GM18870 (cell line): ENCODE measurements around the gene UBE2D3.

Source experiments
- ATAC-seq: cut with Tn5 transposase; IDR thresholded peaks from one replicate; pipeline ENCODE4 v1.9.1; 2021; ENCODE audit warnings: moderate library complexity; ENCODE audit not compliant: unreplicated experiment

Gene UBE2D3

DNA sequence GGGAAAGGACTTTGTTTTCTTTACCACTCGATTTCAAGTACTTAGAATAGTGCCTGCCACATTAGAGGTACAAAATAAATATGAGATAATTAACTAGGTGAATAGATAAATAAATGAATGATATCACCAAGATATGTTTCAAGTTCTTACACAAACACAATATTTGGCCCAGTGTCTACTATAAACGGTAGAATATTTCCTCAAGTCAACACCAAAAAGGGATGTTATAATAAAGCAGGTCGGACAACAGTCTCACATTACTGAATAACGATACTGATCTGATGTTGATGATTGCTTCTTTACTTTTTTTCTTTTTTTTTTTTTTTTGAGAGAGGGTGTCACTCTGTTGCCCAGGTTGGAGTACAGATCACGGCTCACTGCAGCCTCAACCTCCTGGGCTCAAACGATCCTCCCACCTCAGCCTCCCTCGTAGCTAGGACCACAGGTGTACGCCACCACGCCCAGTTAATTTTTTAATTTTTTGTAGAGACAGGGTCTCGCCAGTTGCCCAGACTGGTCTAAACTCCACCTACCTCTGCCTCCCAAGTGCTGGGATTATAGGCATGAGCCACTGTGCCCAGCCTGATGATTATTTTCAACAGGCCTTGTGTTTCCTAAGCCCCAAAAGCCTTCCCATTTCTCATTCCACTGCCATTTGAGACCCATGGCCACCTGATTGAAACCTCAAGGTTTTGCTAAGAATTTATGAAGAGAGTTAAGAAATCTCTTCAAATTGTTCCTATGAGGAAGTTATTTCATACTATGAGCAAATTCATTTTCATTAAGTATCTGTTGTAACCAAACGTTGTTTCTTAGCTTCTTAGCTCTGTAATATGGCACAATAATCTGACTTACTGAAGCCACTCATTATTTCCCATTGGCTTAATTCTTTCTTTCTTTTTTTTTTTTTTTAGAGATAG, 68.8 kb downstream of the UBE2D3 start:
- ATAC-seq: no peak

DNA sequence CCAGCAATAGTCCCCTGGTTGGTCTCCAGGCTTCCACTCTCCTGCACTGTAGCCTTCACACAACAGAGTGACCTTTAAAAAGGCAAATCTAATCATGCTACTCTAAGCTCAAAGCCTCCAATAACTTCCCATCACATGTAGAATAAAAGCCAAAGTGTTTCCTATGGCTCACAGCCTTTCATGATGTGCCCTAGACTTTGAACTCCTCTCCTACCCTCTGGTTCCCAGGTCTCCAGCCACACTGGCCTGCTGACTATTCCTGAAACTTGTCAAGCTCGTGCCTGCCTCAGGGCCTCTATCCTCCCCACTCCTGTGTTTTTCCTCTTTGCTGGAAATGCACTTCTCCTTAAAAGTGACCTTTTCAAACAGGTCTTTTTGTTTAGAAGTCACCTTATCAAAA, 69.7 kb downstream of the UBE2D3 start:
- ATAC-seq: no peak

DNA sequence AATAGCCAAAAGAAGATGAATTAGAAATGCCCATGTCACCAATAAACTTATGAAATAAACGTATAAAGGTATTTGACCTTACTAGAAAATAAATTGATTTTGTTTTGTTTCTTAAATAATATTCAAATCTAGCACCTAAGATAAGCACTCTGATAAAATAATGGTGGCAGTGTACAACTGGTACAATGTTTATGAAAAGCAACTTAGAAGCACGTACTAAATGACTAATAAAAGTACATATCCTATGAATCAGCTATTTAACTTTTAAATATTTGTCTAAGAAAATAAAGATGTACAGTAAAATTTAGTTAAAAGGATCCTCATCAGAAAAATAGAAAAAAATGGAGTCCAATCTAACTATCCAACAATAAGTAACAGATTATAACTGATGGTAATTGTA, 73.3 kb downstream of the UBE2D3 start:
- ATAC-seq: no peak

DNA sequence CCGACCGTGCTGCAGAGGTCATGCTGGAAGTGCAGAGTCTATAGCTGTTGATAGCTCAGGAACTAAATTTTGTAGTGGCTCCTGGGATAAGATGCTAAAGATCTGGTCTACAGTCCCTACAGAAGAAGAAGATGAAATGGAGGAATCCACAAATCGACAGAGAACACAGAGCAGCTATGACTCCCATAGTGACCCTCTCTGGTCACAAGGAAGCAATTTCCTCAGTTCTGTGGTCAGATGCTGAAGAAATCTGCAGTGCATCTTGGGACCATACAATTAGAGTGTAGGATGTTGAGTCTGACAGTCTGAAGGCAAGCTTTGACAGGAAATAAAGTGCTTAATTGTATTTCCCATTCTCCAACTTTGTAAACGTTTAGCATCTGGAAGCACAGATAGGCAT, 75.4 kb downstream of the UBE2D3 start:
- ATAC-seq: no peak
